ENCODE data around the gene FZD7.

Gene FZD7

GRCh38 chr2:202069170-202070067 lies 35.8 kb downstream of the FZD7 start:
- no peak overlapping the region for H3K4me3 ChIP-seq (replicated peaks; ENCODE audit: low read depth, low read length)
- no peak for DNase-seq (ENCODE audit: extremely low read depth, low read depth)
- TF ChIP-seq CTCF (IDR thresholded peaks at IDR 0.05; ENCODE audit: low read depth, low read length, missing control alignments): no peak

DNA sequence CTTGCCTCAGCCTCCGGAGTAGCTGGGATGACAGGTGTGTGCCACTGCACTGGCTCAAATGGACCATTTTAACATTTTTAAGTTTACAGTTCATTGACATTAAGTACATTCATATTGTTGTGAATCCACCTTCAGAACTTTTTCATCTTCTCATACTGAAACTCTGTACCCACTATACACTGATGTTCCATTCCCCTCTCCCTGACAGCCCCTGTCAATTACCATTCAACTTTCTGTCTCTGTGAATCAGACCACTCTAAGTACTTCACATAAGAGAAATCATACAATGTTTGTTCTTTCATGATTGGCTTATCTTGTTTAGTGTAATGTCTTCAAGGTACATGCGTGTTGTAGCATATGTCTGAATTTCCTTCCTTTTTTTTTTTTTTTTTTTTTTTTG lies 37.5 kb downstream of the FZD7 start:
- DNase-seq (ENCODE audit: extremely low read depth, low read depth): no peak
- H3K4me3 ChIP-seq (replicated peaks; ENCODE audit: low read depth, low read length): no peak overlapping the region
- TF ChIP-seq CTCF (IDR thresholded peaks at IDR 0.05; ENCODE audit: low read depth, low read length, missing control alignments): no peak

DNA sequence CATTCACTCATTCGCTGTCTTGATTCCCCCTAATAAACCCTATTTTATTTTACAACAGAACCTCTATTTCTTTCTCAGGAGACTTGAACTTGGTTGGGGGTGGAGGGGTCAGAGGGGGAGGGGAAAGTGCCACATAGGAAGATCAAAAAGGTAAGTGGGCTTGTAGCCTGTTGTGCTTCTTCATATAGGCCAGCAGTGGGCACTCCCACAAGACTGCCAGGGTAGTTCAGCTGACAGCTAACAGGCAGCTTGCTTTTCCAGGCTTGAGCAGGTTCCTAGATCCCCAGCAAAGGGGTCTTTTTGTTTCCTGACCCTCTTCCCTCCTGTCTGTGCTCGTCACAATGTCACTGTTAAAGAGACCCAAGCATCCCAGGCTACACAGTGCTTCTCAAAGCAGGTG lies 38.6 kb downstream of the FZD7 start:
- no peak overlapping the region for H3K4me3 ChIP-seq (replicated peaks; ENCODE audit: low read depth, low read length)
- DNase-seq (ENCODE audit: extremely low read depth, low read depth): no peak
- peak; percentile 19 for TF ChIP-seq CTCF (IDR thresholded peaks at IDR 0.05; ENCODE audit: low read depth, low read length, missing control alignments)

- no peak for TF ChIP-seq CTCF (IDR thresholded peaks at IDR 0.05; ENCODE audit: low read depth, low read length, missing control alignments)
- no peak for DNase-seq (ENCODE audit: extremely low read depth, low read depth)
- no peak within 1 kb of the TSS for H3K4me3 ChIP-seq (replicated peaks; ENCODE audit: low read depth, low read length)
Measured at GRCh38 chr2:202072737-202073401, 39.2 kb downstream of the FZD7 start, which contains the start of gene KIAA2012. Gene KIAA2012, plus strand, starts transcription at chr2:202073255. Its CDS starts 373 bp downstream, at chr2:202073628.

GRCh38 chr2:202074324-202074723 lies 40.7 kb downstream of the FZD7 start:
- TF ChIP-seq CTCF (IDR thresholded peaks at IDR 0.05; ENCODE audit: low read depth, low read length, missing control alignments): no peak
- no peak overlapping the region for H3K4me3 ChIP-seq (replicated peaks; ENCODE audit: low read depth, low read length)
- DNase-seq (ENCODE audit: extremely low read depth, low read depth): no peak

DNA sequence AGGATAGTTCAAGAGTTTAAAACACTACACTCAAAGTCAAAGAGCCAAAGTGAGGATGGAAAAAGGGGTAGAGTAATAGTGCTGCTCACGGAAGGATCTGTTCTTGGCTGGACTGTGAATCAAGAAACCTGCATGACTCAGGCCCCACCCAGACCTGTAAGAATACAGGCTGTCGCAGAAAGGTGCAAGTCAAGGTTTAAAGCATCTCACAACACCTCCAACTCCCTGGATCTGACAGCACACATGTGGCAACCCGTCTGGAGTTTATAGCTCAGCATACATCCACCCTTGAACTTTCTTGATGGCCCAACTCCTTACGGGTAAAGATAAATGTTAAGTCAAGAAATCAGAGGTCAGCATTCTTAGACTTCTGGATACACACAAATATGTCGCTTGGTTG lies 45.7 kb downstream of the FZD7 start:
- no peak for TF ChIP-seq CTCF (IDR thresholded peaks at IDR 0.05; ENCODE audit: low read depth, low read length, missing control alignments)
- DNase-seq (ENCODE audit: extremely low read depth, low read depth): no peak
- H3K4me3 ChIP-seq (replicated peaks; ENCODE audit: low read depth, low read length): no peak overlapping the region

All from HFF-Myc (cell line).